Fibroblast of skin of abdomen (primary cell): ENCODE measurements around the gene ARHGEF10L.
A peak's percentile ranks its signal among the peaks of the same experiment; 100 is the strongest.

ENCODE experiments used
- DNase-seq: peaks from one replicate; pipeline ENCODE4 v3.0.0-alpha.2; 2013

The ARHGEF10L gene

GRCh38 chr1:17521946-17522612 is 17.4 kb upstream of the ARHGEF10L start:
- no peak for DNase-seq

GRCh38 chr1:17523321-17524041 is 16.0 kb upstream of the ARHGEF10L start:
- no peak for DNase-seq

- no peak for DNase-seq
These were observed 14.9 kb upstream of the ARHGEF10L start for GRCh38 chr1:17524645-17525044.

GRCh38 chr1:17525996-17526686 is 13.4 kb upstream of the ARHGEF10L start:
- no peak for DNase-seq

- DNase-seq: no peak
These were observed 12.2 kb upstream of the ARHGEF10L start for GRCh38 chr1:17527036-17527914.

GRCh38 chr1:17529381-17529780 is 10.1 kb upstream of the ARHGEF10L start:
- no peak for DNase-seq

GRCh38 chr1:17531343-17531681 is 8.2 kb upstream of the ARHGEF10L start:
- no peak for DNase-seq

- DNase-seq: no peak
These were observed 7.6 kb upstream of the ARHGEF10L start for GRCh38 chr1:17531682-17532487.

GRCh38 chr1:17533201-17533600 is 6.3 kb upstream of the ARHGEF10L start:
- no peak for DNase-seq

- DNase-seq: no peak
These were observed 4.1 kb upstream of the ARHGEF10L start for GRCh38 chr1:17535300-17535936.

GRCh38 chr1:17538010-17538409 is 1.5 kb upstream of the ARHGEF10L start:
- no peak for DNase-seq

- no peak for DNase-seq
These were observed 925 bp upstream of the ARHGEF10L start for GRCh38 chr1:17538428-17539117.

- DNase-seq: no peak
These were observed 401 bp upstream of the ARHGEF10L start for GRCh38 chr1:17539118-17539476.

GRCh38 chr1:17540255-17541001 is 930 bp downstream of the ARHGEF10L start:
- DNase-seq: peak; percentile 51

GRCh38 chr1:17542645-17543044 is 3.1 kb downstream of the ARHGEF10L start:
- DNase-seq: no peak

GRCh38 chr1:17544776-17545350 is 5.4 kb downstream of the ARHGEF10L start:
- no peak for DNase-seq

- peak; percentile 42 for DNase-seq
These were observed 5.9 kb downstream of the ARHGEF10L start for GRCh38 chr1:17545356-17545755.

GRCh38 chr1:17546946-17547670 is 7.6 kb downstream of the ARHGEF10L start:
- DNase-seq: no peak

GRCh38 chr1:17549384-17549783 is 9.9 kb downstream of the ARHGEF10L start:
- no peak for DNase-seq
